DND-41 (cell line): ENCODE results near the gene COX10.

Source experiments
- CTCF ChIP-seq: IDR thresholded peaks from 2 replicates; pipeline ENCODE4 v1.5.1; 2012; ENCODE audit warnings: borderline replicate concordance, low read length, moderate library complexity, mild to moderate bottlenecking; ENCODE audit not compliant: poor library complexity, severe bottlenecking; ENCODE audit errors: extremely low read depth
- EZH2 ChIP-seq: IDR thresholded peaks from 3 replicates; pipeline ENCODE4 v1.6.1; 2012; ENCODE audit warnings: borderline replicate concordance, low read depth, mild to moderate bottlenecking, moderate library complexity, low read length, inconsistent platforms; ENCODE audit not compliant: severe bottlenecking

GRCh38 chr17:14068542-14069250, 608 bp upstream of the COX10 start:
- no peak for TF ChIP-seq CTCF
- no peak for TF ChIP-seq EZH2
